Keratinocyte (primary cell): Measurements from ENCODE around the gene ABHD17B. TPM values are rescaled to one million over a fixed set of nuclear protein-coding genes. Genes with fewer than 3 reads are reported as not detected.

Source experiments
- DNase-seq: peaks from one replicate; pipeline ENCODE4 v3.0.0-alpha.2; 2011; ENCODE audit warnings: low read depth, missing footprints, low spot score
- FAIRE-seq: peaks from 2 replicates; lab custom pipeline; 2011; peaks lifted over from hg19 to GRCh38; lab: Jason Lieb, UNC
- H2AFZ ChIP-seq: 2 replicates; pipeline ENCODE4 v1.6.0; 2012; ENCODE audit warnings: low read length, control low read depth, inconsistent platforms; ENCODE audit not compliant: control insufficient read depth
- H3K27ac ChIP-seq: 2 replicates; pipeline ENCODE4 v1.5.1; 2011; ENCODE audit warnings: low read length; ENCODE audit not compliant: control insufficient read depth, insufficient read depth
- H3K27me3 ChIP-seq: 3 replicates; pipeline ENCODE4 v1.6.0; 2011; ENCODE audit warnings: low read length; ENCODE audit not compliant: control insufficient read depth, insufficient read depth; ENCODE audit errors: extremely low read depth
- H3K36me3 ChIP-seq, 2 experiments: 2 replicates in 1 of 2; 3 replicates in 1 of 2; pipeline ENCODE4 v1.5.1; 2011; ENCODE audit warnings: low read length in 2 of 2, mild to moderate bottlenecking in 1 of 2; ENCODE audit not compliant: control insufficient read depth in 2 of 2, insufficient read depth in 2 of 2; ENCODE audit errors: extremely low read depth in 1 of 2
- H3K4me1 ChIP-seq: 3 replicates; pipeline ENCODE4 v1.5.1; 2011; ENCODE audit warnings: low read length; ENCODE audit not compliant: control insufficient read depth, insufficient read depth; ENCODE audit errors: extremely low read depth
- H3K4me2 ChIP-seq: 3 replicates; pipeline ENCODE4 v1.6.0; 2011; ENCODE audit warnings: low read depth, low read length; ENCODE audit not compliant: control insufficient read depth, insufficient read depth; ENCODE audit errors: extremely low read depth
- H3K4me3 ChIP-seq, 3 experiments: fragments of 200-600 bp in 1 of 3; sonication (generic) in 1 of 3; 2 replicates in 2 of 3; 3 replicates in 1 of 3; pipeline ENCODE4 v1.5.1; 2011 to 2016; ENCODE audit warnings: low read length in 3 of 3, mild to moderate bottlenecking in 3 of 3, control low read depth in 2 of 3, inconsistent platforms in 1 of 3, low read depth in 1 of 3, mixed read lengths in 1 of 3, mixed run types in 1 of 3, moderate library complexity in 1 of 3; ENCODE audit not compliant: control insufficient read depth in 2 of 3, insufficient read depth in 2 of 3; ENCODE audit errors: extremely low read depth in 1 of 3
- H3K79me2 ChIP-seq: 2 replicates; pipeline ENCODE4 v1.6.0; 2012; ENCODE audit warnings: low read length; ENCODE audit not compliant: control insufficient read depth, insufficient read depth
- H3K9ac ChIP-seq: 3 replicates; pipeline ENCODE4 v1.6.0; 2011; ENCODE audit warnings: low read length; ENCODE audit not compliant: control insufficient read depth, insufficient read depth; ENCODE audit errors: extremely low read depth
- H3K9me1 ChIP-seq: 3 replicates; pipeline ENCODE4 v1.6.0; 2011; ENCODE audit warnings: low read length; ENCODE audit not compliant: control insufficient read depth, insufficient read depth; ENCODE audit errors: extremely low read depth
- H3K9me3 ChIP-seq: 2 replicates; pipeline ENCODE4 v1.5.1; 2012; ENCODE audit warnings: low read depth, low read length; ENCODE audit not compliant: control insufficient read depth
- H4K20me1 ChIP-seq: 3 replicates; pipeline ENCODE4 v1.6.0; 2011; ENCODE audit warnings: low read length; ENCODE audit not compliant: control insufficient read depth, insufficient read depth; ENCODE audit errors: extremely low read depth
- EZH2 ChIP-seq: IDR thresholded peaks from one replicate; pipeline ENCODE4 v1.6.1; 2012; ENCODE audit warnings: inconsistent platforms, mild to moderate bottlenecking, low read length, moderate library complexity
- dilution Hi-C: fragments of 300-500 bp; cut with MboI; formaldehyde crosslinking; loops from one replicate; pipeline ENCODE4 v1.7.0; 2020; ENCODE audit warnings: low sequenced_read_pairs; ENCODE audit not compliant: extremely low pct_ligation_motif_present
- polyA plus RNA-seq, 5 experiments: library from polyadenylated mRNA; depleted of rRNA in 3 of 5; stranded (reverse) in 3 of 5; stranded (forward) in 1 of 5; unstranded in 1 of 5; fragments of >200 nt; gene quantifications; 1 replicate in 1 of 5; 2 replicates in 3 of 5; 3 replicates in 1 of 5; pipeline versions ENCODE4 v1.2.1 to v1.2.3, GENCODE V29; 2011 to 2012; ENCODE audit warnings: missing spikeins in 2 of 5, low read depth in 1 of 5, low replicate concordance in 1 of 5
- TF ChIP-seq, protein P1 (sequence below), 3 experiments: IDR thresholded peaks in 1 of 3; conservative IDR thresholded peaks in 1 of 3; optimal IDR thresholded peaks in 1 of 3; 2 replicates in 2 of 3; 3 replicates in 1 of 3; pipeline versions ENCODE3 to v1.5.1; 2011; ENCODE audit warnings: low read length in 3 of 3, mild to moderate bottlenecking in 3 of 3, moderate library complexity in 2 of 3, control low read depth in 1 of 3, inconsistent platforms in 1 of 3; ENCODE audit not compliant: insufficient read depth in 2 of 3; ENCODE audit errors: extremely low read depth in 1 of 3

Gene ABHD17B
- polyA plus RNA-seq, 1 donor (not counting 4 experiments of a cell fraction or from before 2014, with no cell fraction given) = 16.3 TPM

GRCh38 chr9:71876106-71876505 is 34.9 kb downstream of the ABHD17B start:
- H3K9ac ChIP-seq = no peak overlapping the region
- H3K4me2 ChIP-seq = no peak overlapping the region
- no peak overlapping the region for H3K4me3 ChIP-seq
- H3K27me3 ChIP-seq = no peaks in the 10 kb centered on the region
- H3K9me3 ChIP-seq = peaks cover 2% of the 10 kb centered on the region
- TF ChIP-seq, protein P1, sequence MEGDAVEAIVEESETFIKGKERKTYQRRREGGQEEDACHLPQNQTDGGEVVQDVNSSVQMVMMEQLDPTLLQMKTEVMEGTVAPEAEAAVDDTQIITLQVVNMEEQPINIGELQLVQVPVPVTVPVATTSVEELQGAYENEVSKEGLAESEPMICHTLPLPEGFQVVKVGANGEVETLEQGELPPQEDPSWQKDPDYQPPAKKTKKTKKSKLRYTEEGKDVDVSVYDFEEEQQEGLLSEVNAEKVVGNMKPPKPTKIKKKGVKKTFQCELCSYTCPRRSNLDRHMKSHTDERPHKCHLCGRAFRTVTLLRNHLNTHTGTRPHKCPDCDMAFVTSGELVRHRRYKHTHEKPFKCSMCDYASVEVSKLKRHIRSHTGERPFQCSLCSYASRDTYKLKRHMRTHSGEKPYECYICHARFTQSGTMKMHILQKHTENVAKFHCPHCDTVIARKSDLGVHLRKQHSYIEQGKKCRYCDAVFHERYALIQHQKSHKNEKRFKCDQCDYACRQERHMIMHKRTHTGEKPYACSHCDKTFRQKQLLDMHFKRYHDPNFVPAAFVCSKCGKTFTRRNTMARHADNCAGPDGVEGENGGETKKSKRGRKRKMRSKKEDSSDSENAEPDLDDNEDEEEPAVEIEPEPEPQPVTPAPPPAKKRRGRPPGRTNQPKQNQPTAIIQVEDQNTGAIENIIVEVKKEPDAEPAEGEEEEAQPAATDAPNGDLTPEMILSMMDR (optimal IDR thresholded peaks at IDR 0.05 in 1 of 3, IDR thresholded peaks at IDR 0.05 in 1 of 3, conservative IDR thresholded peaks at IDR 0.05 in 1 of 3; ENCODE audit: extremely low read depth in 1 of 3, insufficient read depth in 2 of 3, low read length in 3 of 3) = no peak
- no peak for TF ChIP-seq EZH2
- H2AFZ ChIP-seq = no peak overlapping the region
- DNase-seq = no peak
- H3K27ac ChIP-seq = no peak overlapping the region
- no peaks in the 10 kb centered on the region for H3K4me1 ChIP-seq
- H3K79me2 ChIP-seq = peaks cover 43% of the 10 kb centered on the region
- no peak for FAIRE-seq
- H3K9me1 ChIP-seq = no peaks in the 10 kb centered on the region
- H3K36me3 ChIP-seq = no peaks in the 10 kb centered on the region
- no peaks in the 10 kb centered on the region for H4K20me1 ChIP-seq
- dilution Hi-C loops = no loop called here

- Histone ChIP-seq H3K36me3 (no peaks in the 10 kb centered on the region), H3K9me1 (no peaks in the 10 kb centered on the region), H3K4me1 (no peaks in the 10 kb centered on the region), H3K27me3 (no peaks in the 10 kb centered on the region), H2AFZ (no peak overlapping the region), H3K4me2 (no peak overlapping the region), H3K27ac (no peak overlapping the region), H3K79me2 (peaks cover 40% of the 10 kb centered on the region), H3K9me3 (peaks cover 2% of the 10 kb centered on the region), H3K4me3 (no peak overlapping the region), H4K20me1 (no peaks in the 10 kb centered on the region), H3K9ac (no peak overlapping the region)
- no peak for TF ChIP-seq EZH2
- TF ChIP-seq, protein P1 (optimal IDR thresholded peaks at IDR 0.05 in 1 of 3, IDR thresholded peaks at IDR 0.05 in 1 of 3, conservative IDR thresholded peaks at IDR 0.05 in 1 of 3; ENCODE audit: extremely low read depth in 1 of 3, insufficient read depth in 2 of 3, low read length in 3 of 3) = no peak
- FAIRE-seq (no peak), DNase-seq (no peak)
- dilution Hi-C loops = no loop called here
These were observed 35.6 kb downstream of the ABHD17B start for GRCh38 chr9:71875345-71875744.
